H9 (cell line): Measurements from ENCODE around the gene USP53. TPM values are rescaled to one million over a fixed set of nuclear protein-coding genes. Genes with fewer than 3 reads are reported as not detected.

Source experiments
- DNase-seq: peaks from one replicate; pipeline ENCODE4 v3.0.0-alpha.2; 2017
- H2AFZ ChIP-seq: one replicate; pipeline ENCODE4 v1.6.1; 2013; ENCODE audit warnings: mild to moderate bottlenecking, low read length, control low read depth, moderate library complexity
- H2AK5ac ChIP-seq: 2 replicates; pipeline ENCODE4 v1.6.1; 2013; ENCODE audit warnings: low read length, control low read depth, mixed read lengths; ENCODE audit not compliant: insufficient read length
- H2BK120ac ChIP-seq: one replicate; pipeline ENCODE4 v1.6.1; 2013; ENCODE audit warnings: low read depth, mild to moderate bottlenecking, low read length, control low read depth, inconsistent platforms; ENCODE audit not compliant: poor library complexity, severe bottlenecking
- H2BK12ac ChIP-seq: 2 replicates; pipeline ENCODE4 v1.6.1; 2013; ENCODE audit warnings: low read length, control low read depth, mixed read lengths, low read depth; ENCODE audit not compliant: insufficient read length
- H2BK15ac ChIP-seq: 2 replicates; pipeline ENCODE4 v1.6.1; 2013; ENCODE audit warnings: low read depth, low read length, control low read depth
- H2BK20ac ChIP-seq: one replicate; pipeline ENCODE4 v1.6.1; 2013; ENCODE audit warnings: low read depth, mild to moderate bottlenecking, low read length, control low read depth, inconsistent platforms; ENCODE audit not compliant: poor library complexity, severe bottlenecking
- H2BK5ac ChIP-seq: 2 replicates; pipeline ENCODE4 v1.6.1; 2013; ENCODE audit warnings: low read length, control low read depth, mixed read lengths; ENCODE audit not compliant: insufficient read length
- H3K14ac ChIP-seq: 2 replicates; pipeline ENCODE4 v1.6.1; 2013; ENCODE audit warnings: low read length, control low read depth; ENCODE audit not compliant: insufficient read depth
- H3K18ac ChIP-seq: 2 replicates; pipeline ENCODE4 v1.6.1; 2013; ENCODE audit warnings: low read depth, mild to moderate bottlenecking, mixed read lengths, low read length, control low read depth; ENCODE audit not compliant: insufficient read length
- H3K23ac ChIP-seq: 2 replicates; pipeline ENCODE4 v1.6.1; 2013; ENCODE audit warnings: low read length, control low read depth, mixed read lengths, low read depth; ENCODE audit not compliant: insufficient read length
- H3K23me2 ChIP-seq: 2 replicates; pipeline ENCODE4 v1.6.1; 2013; ENCODE audit warnings: low read depth, mild to moderate bottlenecking, mixed read lengths, low read length, control low read depth; ENCODE audit not compliant: insufficient read length, poor library complexity, severe bottlenecking
- H3K27ac ChIP-seq: 2 replicates; pipeline ENCODE4 v1.5.1; 2013; ENCODE audit warnings: low read length, control low read depth, mixed read lengths, low read depth; ENCODE audit not compliant: insufficient read length
- H3K27me3 ChIP-seq: 2 replicates; pipeline ENCODE4 v1.6.1; 2013; ENCODE audit warnings: low read length, control low read depth, inconsistent platforms; ENCODE audit not compliant: insufficient read depth
- H3K4ac ChIP-seq: 2 replicates; pipeline ENCODE4 v1.6.1; 2013; ENCODE audit warnings: low read depth, mild to moderate bottlenecking, control low read depth, inconsistent platforms, low read length, moderate library complexity
- H3K4me1 ChIP-seq: 2 replicates; pipeline ENCODE4 v1.6.1; 2013; ENCODE audit warnings: low read length, control low read depth, inconsistent platforms; ENCODE audit not compliant: insufficient read depth
- H3K4me2 ChIP-seq: 2 replicates; pipeline ENCODE4 v1.6.1; 2013; ENCODE audit warnings: low read length, control low read depth, mixed read lengths; ENCODE audit not compliant: insufficient read length, insufficient read depth
- H3K56ac ChIP-seq: 2 replicates; pipeline ENCODE4 v1.6.1; 2013; ENCODE audit warnings: low read depth, mild to moderate bottlenecking, mixed read lengths, low read length, control low read depth; ENCODE audit not compliant: insufficient read length
- H3K79me1 ChIP-seq: 2 replicates; pipeline ENCODE4 v1.6.1; 2013; ENCODE audit warnings: low read depth, mild to moderate bottlenecking, moderate library complexity, low read length, control low read depth, inconsistent platforms; ENCODE audit not compliant: insufficient read depth, poor library complexity, severe bottlenecking
- H3K79me2 ChIP-seq: 2 replicates; pipeline ENCODE4 v1.6.1; 2013; ENCODE audit warnings: low read length, control low read depth, inconsistent platforms; ENCODE audit not compliant: insufficient read depth
- H3K9ac ChIP-seq: 2 replicates; pipeline ENCODE4 v1.6.1; 2013; ENCODE audit warnings: low read length, control low read depth, mixed read lengths; ENCODE audit not compliant: insufficient read length; ENCODE audit errors: extremely low read depth
- H3K9me3 ChIP-seq: one replicate; pipeline ENCODE4 v1.6.1; 2013; ENCODE audit warnings: low read depth, low read length, inconsistent platforms; ENCODE audit not compliant: control insufficient read depth
- H3T11ph ChIP-seq: one replicate; pipeline ENCODE4 v1.6.1; 2013; ENCODE audit warnings: mild to moderate bottlenecking, low read length, control low read depth, inconsistent platforms
- H4K20me1 ChIP-seq: one replicate; pipeline ENCODE4 v1.6.1; 2013; ENCODE audit not compliant: control insufficient read depth, insufficient read length, insufficient read depth
- H4K5ac ChIP-seq: 2 replicates; pipeline ENCODE4 v1.6.1; 2013; ENCODE audit warnings: low read depth, mild to moderate bottlenecking, mixed read lengths, low read length, control low read depth; ENCODE audit not compliant: insufficient read length
- H4K8ac ChIP-seq: replicated peaks from 2 replicates; pipeline ENCODE4 v1.6.1; 2013; ENCODE audit warnings: low read length, control low read depth, mixed read lengths, low read depth; ENCODE audit not compliant: insufficient read length
- H4K91ac ChIP-seq: 2 replicates; pipeline ENCODE4 v1.6.1; 2013; ENCODE audit warnings: low read depth, mild to moderate bottlenecking, moderate library complexity, mixed read lengths, low read length, control low read depth; ENCODE audit not compliant: insufficient read length
- H3K27ac Mint-ChIP-seq, 3 experiments: 2 replicates in 2 of 3; 3 replicates in 1 of 3; pipeline ENCODE4 v1.8.0; 2020 to 2021; ENCODE audit warnings: mixed read lengths in 3 of 3, mild to moderate bottlenecking in 1 of 3, moderate library complexity in 1 of 3
- H3K27me3 Mint-ChIP-seq: 2 replicates; pipeline ENCODE4 v1.8.0; 2021; ENCODE audit warnings: low read depth, mild to moderate bottlenecking, moderate library complexity, mixed read lengths
- H3K36me3 Mint-ChIP-seq, 3 experiments: 2 replicates in 2 of 3; 3 replicates in 1 of 3; pipeline ENCODE4 v1.8.0; 2020 to 2021; ENCODE audit warnings: low read depth in 3 of 3, mixed read lengths in 3 of 3; ENCODE audit not compliant: insufficient read depth in 1 of 3
- H3K4me1 Mint-ChIP-seq, 2 experiments: 2 replicates each; pipeline ENCODE4 v1.8.0; 2020; ENCODE audit warnings: mixed read lengths in 2 of 2
- H3K4me3 Mint-ChIP-seq, 2 experiments: 2 replicates in 1 of 2; 3 replicates in 1 of 2; pipeline ENCODE4 v1.8.0; 2020 to 2021; ENCODE audit warnings: mild to moderate bottlenecking in 2 of 2, mixed read lengths in 2 of 2, moderate library complexity in 1 of 2
- H3K9me3 Mint-ChIP-seq, 2 experiments: 2 replicates in 1 of 2; 3 replicates in 1 of 2; pipeline ENCODE4 v1.8.0; 2020; ENCODE audit warnings: mild to moderate bottlenecking in 2 of 2, mixed read lengths in 2 of 2, moderate library complexity in 1 of 2
- WGBS: extraction: QIAGEN DNeasy Blood & Tissue Kit; methylation state at CpG from one replicate; pipeline ENCODE4 v1.1.7; 2013; ENCODE audit warnings: missing lambda C conversion rate, low lambda C conversion rate, mixed read lengths; ENCODE audit not compliant: insufficient read length; ENCODE audit errors: extremely low coverage; 5-methylcytosine and 5-hydroxymethylcytosine counted together
- total RNA-seq: library from RNA; stranded (reverse); gene quantifications from 2 replicates; pipeline ENCODE4 v1.2.1, GENCODE V29; 2021
- TF ChIP-seq, protein P1 (sequence below): fragments of 200-600 bp; sonication (generic); conservative IDR thresholded peaks from 3 replicates; pipeline ENCODE4 v1.8.0; 2021; ENCODE audit warnings: antibody characterized with exemption, mild to moderate bottlenecking

Gene USP53
- total RNA-seq, 1 experiment from 2014 or later, result 18.4 TPM

DNA sequence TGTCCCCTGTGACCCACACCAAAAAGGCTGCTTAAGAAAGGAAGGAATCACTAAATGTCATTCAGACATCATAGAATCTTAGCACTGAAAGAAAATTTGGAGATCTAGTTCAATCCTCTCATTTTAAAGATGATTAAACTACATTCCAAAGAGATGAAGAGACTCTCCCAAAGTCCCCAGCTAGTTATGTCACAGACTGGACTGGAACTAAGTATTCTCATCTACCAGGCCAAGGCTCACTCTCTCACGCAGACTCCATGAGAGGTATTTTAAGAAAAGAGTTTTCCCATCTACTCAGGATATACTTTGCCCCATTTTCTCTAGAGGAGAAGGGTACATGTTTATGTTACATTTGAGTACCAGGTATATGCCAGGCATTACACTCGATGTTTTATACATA is 102.5 kb downstream of the USP53 start:
- TF ChIP-seq, protein P1, sequence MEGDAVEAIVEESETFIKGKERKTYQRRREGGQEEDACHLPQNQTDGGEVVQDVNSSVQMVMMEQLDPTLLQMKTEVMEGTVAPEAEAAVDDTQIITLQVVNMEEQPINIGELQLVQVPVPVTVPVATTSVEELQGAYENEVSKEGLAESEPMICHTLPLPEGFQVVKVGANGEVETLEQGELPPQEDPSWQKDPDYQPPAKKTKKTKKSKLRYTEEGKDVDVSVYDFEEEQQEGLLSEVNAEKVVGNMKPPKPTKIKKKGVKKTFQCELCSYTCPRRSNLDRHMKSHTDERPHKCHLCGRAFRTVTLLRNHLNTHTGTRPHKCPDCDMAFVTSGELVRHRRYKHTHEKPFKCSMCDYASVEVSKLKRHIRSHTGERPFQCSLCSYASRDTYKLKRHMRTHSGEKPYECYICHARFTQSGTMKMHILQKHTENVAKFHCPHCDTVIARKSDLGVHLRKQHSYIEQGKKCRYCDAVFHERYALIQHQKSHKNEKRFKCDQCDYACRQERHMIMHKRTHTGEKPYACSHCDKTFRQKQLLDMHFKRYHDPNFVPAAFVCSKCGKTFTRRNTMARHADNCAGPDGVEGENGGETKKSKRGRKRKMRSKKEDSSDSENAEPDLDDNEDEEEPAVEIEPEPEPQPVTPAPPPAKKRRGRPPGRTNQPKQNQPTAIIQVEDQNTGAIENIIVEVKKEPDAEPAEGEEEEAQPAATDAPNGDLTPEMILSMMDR, result no peak
- no peak overlapping the region for H3K9ac ChIP-seq
- no peak overlapping the region for H3K18ac ChIP-seq
- no peak overlapping the region for H3K56ac ChIP-seq
- H4K8ac ChIP-seq, result no peak overlapping the region
- H2AFZ ChIP-seq, result no peak overlapping the region
- Mint-ChIP-seq H3K27ac (no peak overlapping the region), H3K4me1 (peaks cover 8 to 9% of the 10 kb centered on the region in 2 experiments), H3K4me3 (no peak overlapping the region), H3K27me3 (no peaks in the 10 kb centered on the region), H3K36me3 (no peaks in the 10 kb centered on the region), H3K9me3 (no peaks in the 10 kb centered on the region)
- no peak overlapping the region for H3K14ac ChIP-seq
- no peaks in the 10 kb centered on the region for H3K79me2 ChIP-seq
- H3K79me1 ChIP-seq, result no peaks in the 10 kb centered on the region
- H3K4me1 ChIP-seq, result no peaks in the 10 kb centered on the region
- no peak overlapping the region for H2BK20ac ChIP-seq
- H2BK12ac ChIP-seq, result no peak overlapping the region
- no peak overlapping the region for H4K91ac ChIP-seq
- no peaks in the 10 kb centered on the region for H3K9me3 ChIP-seq
- H2BK5ac ChIP-seq, result no peak overlapping the region
- H3K4me2 ChIP-seq, result no peak overlapping the region
- H2BK15ac ChIP-seq, result no peak overlapping the region
- H3K23me2 ChIP-seq, result no peaks in the 10 kb centered on the region
- H3K27ac ChIP-seq, result no peak overlapping the region
- H3K23ac ChIP-seq, result no peak overlapping the region
- H2AK5ac ChIP-seq, result no peak overlapping the region
- no CpG with 5 or more reads among the region's 2 CpGs for WGBS
- H3K27me3 ChIP-seq, result no peaks in the 10 kb centered on the region
- H3K4ac ChIP-seq, result no peak overlapping the region
- no peak overlapping the region for H3T11ph ChIP-seq
- H4K20me1 ChIP-seq, result no peaks in the 10 kb centered on the region
- H2BK120ac ChIP-seq, result no peak overlapping the region
- H4K5ac ChIP-seq, result no peak overlapping the region
- DNase-seq, result no peak
